OCI-LY1 (cell line): ENCODE measurements around the gene KCNH2.

Experiments used
- H2AFZ ChIP-seq: fragments of 200-600 bp; sonication (generic), shearing (Covaris generic); 2 replicates; pipeline ENCODE4 v1.6.0; 2014; ENCODE audit warnings: antibody characterized with exemption, mild to moderate bottlenecking, low read length
- H3F3A ChIP-seq: fragments of 200-600 bp; sonication (generic), shearing (Covaris generic); 2 replicates; pipeline ENCODE4 v1.6.0; 2014; ENCODE audit warnings: mild to moderate bottlenecking, antibody characterized with exemption, low read length, moderate library complexity; ENCODE audit not compliant: insufficient read depth
- H3K27ac ChIP-seq: fragments of 200-600 bp; sonication (generic); 2 replicates; pipeline ENCODE4 v1.5.1; 2014; ENCODE audit warnings: low read length, mixed run types, mild to moderate bottlenecking, low read depth; ENCODE audit not compliant: poor library complexity, severe bottlenecking
- H3K27me3 ChIP-seq: fragments of 200-600 bp; sonication (generic); 2 replicates; pipeline ENCODE4 v1.6.0; 2014; ENCODE audit warnings: antibody characterized with exemption, mild to moderate bottlenecking, low read length, moderate library complexity; ENCODE audit not compliant: insufficient read depth
- H3K36me3 ChIP-seq: fragments of 200-600 bp; sonication (generic); 2 replicates; pipeline ENCODE4 v1.6.1; 2014; ENCODE audit warnings: mild to moderate bottlenecking, antibody characterized with exemption, low read length, moderate library complexity, mixed read lengths; ENCODE audit not compliant: insufficient read depth
- H3K4me1 ChIP-seq: fragments of 200-600 bp; sonication (generic); 2 replicates; pipeline ENCODE4 v1.5.1; 2014; ENCODE audit warnings: mild to moderate bottlenecking, low read length, moderate library complexity; ENCODE audit not compliant: insufficient read depth, severe bottlenecking
- H3K4me2 ChIP-seq: fragments of 200-600 bp; sonication (generic), shearing (Covaris generic); 2 replicates; pipeline ENCODE4 v1.6.1; 2014; ENCODE audit warnings: low read length
- H3K4me3 ChIP-seq: fragments of 200-600 bp; sonication (generic); 2 replicates; pipeline ENCODE4 v1.5.1; 2014; ENCODE audit warnings: low read length, low read depth, mild to moderate bottlenecking, mixed read lengths; ENCODE audit not compliant: poor library complexity, severe bottlenecking
- H3K79me2 ChIP-seq: fragments of 200-600 bp; shearing (Covaris generic); 2 replicates; pipeline ENCODE4 v1.6.1; 2016; ENCODE audit warnings: mixed run types, low read length, mixed read lengths; ENCODE audit not compliant: insufficient read depth
- H3K9ac ChIP-seq: fragments of 200-600 bp; sonication (generic), shearing (Covaris generic); 2 replicates; pipeline ENCODE4 v1.6.1; 2014; ENCODE audit warnings: mild to moderate bottlenecking, low read length, mixed read lengths
- H3K9me2 ChIP-seq: fragments of 200-600 bp; sonication (generic), shearing (Covaris generic); 2 replicates; pipeline ENCODE4 v1.6.1; 2014; ENCODE audit warnings: low read depth, mild to moderate bottlenecking, low read length, mixed read lengths
- H3K9me3 ChIP-seq: fragments of 200-600 bp; shearing (Covaris generic); 2 replicates; pipeline ENCODE4 v1.6.1; 2014; ENCODE audit warnings: low read length, mixed read lengths
- H4K20me1 ChIP-seq: fragments of 200-600 bp; sonication (generic), shearing (Covaris generic); 2 replicates; pipeline ENCODE4 v1.6.0; 2016; ENCODE audit warnings: mild to moderate bottlenecking, low read length; ENCODE audit not compliant: insufficient read depth
- EZH2 ChIP-seq: fragments of 200-600 bp; sonication (generic), shearing (Covaris generic); IDR thresholded peaks from 2 replicates; pipeline ENCODE4 v1.8.0; 2017; ENCODE audit warnings: borderline replicate concordance, mixed run types, mild to moderate bottlenecking, antibody characterized with exemption, low read length, moderate library complexity, mixed read lengths
- TF ChIP-seq, protein P1 (sequence below): fragments of 200-600 bp; sonication (generic), shearing (Covaris generic); IDR thresholded peaks from 2 replicates; pipeline ENCODE4 v1.5.1; 2017; ENCODE audit warnings: mild to moderate bottlenecking, antibody characterized with exemption, low read length, moderate library complexity, mixed read lengths

Gene KCNH2

GRCh38 chr7:150936018-150936417 is 42.1 kb downstream of the KCNH2 start:
- Histone ChIP-seq H3K27me3 (no peaks in the 10 kb centered on the region), H3K79me2 (no peaks in the 10 kb centered on the region), H3K4me2 (no peak overlapping the region), H4K20me1 (no peaks in the 10 kb centered on the region), H2AFZ (no peak overlapping the region), H3K4me1 (no peaks in the 10 kb centered on the region), H3K9ac (no peak overlapping the region), H3K27ac (no peak overlapping the region), H3K4me3 (no peak overlapping the region), H3K36me3 (no peaks in the 10 kb centered on the region; the same call in 1 of the 2 replicates), H3K9me2 (no peaks in the 10 kb centered on the region), H3F3A (no peaks in the 10 kb centered on the region), H3K9me3 (no peaks in the 10 kb centered on the region)
- TF ChIP-seq, protein P1, sequence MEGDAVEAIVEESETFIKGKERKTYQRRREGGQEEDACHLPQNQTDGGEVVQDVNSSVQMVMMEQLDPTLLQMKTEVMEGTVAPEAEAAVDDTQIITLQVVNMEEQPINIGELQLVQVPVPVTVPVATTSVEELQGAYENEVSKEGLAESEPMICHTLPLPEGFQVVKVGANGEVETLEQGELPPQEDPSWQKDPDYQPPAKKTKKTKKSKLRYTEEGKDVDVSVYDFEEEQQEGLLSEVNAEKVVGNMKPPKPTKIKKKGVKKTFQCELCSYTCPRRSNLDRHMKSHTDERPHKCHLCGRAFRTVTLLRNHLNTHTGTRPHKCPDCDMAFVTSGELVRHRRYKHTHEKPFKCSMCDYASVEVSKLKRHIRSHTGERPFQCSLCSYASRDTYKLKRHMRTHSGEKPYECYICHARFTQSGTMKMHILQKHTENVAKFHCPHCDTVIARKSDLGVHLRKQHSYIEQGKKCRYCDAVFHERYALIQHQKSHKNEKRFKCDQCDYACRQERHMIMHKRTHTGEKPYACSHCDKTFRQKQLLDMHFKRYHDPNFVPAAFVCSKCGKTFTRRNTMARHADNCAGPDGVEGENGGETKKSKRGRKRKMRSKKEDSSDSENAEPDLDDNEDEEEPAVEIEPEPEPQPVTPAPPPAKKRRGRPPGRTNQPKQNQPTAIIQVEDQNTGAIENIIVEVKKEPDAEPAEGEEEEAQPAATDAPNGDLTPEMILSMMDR: no peak
- no peak for TF ChIP-seq EZH2

DNA sequence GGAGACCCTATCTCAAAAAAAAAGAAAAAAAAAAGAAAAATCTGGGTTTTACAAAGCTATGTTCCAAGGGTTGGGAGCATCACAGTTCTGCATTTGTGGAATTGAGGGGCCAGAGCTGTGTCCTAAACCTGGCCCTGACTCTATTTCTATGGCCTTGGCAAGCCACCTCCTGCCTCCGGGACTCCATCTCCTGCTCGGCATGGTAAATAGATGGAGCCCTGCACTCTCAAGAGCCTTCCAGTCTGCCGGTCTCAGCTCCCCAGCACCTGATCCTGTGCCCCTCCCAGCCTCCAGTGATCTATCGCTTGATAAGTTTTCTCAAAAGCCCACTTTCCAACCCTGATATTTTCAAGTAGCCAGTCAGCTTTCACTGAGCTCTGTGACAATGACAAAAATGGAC is 43.0 kb downstream of the KCNH2 start:
- no peaks in the 10 kb centered on the region for H3F3A ChIP-seq
- H3K36me3 ChIP-seq: no peaks in the 10 kb centered on the region; the same call in 1 of the 2 replicates
- H2AFZ ChIP-seq: no peak overlapping the region
- no peak overlapping the region for H3K4me2 ChIP-seq
- H3K4me1 ChIP-seq: no peaks in the 10 kb centered on the region
- no peak overlapping the region for H3K27ac ChIP-seq
- no peak overlapping the region for H3K9ac ChIP-seq
- TF ChIP-seq, protein P1: no peak
- TF ChIP-seq EZH2: no peak
- H3K27me3 ChIP-seq: no peaks in the 10 kb centered on the region
- H3K9me2 ChIP-seq: no peaks in the 10 kb centered on the region
- no peaks in the 10 kb centered on the region for H3K9me3 ChIP-seq
- H3K4me3 ChIP-seq: no peak overlapping the region
- H4K20me1 ChIP-seq: no peaks in the 10 kb centered on the region
- H3K79me2 ChIP-seq: no peaks in the 10 kb centered on the region

- Histone ChIP-seq H2AFZ (no peak overlapping the region), H3K27ac (no peak overlapping the region), H3K36me3 (no peaks in the 10 kb centered on the region; the same call in 1 of the 2 replicates), H3K9me2 (no peaks in the 10 kb centered on the region), H3F3A (no peaks in the 10 kb centered on the region), H3K4me2 (no peak overlapping the region), H3K27me3 (no peaks in the 10 kb centered on the region), H3K9ac (no peak overlapping the region), H4K20me1 (no peaks in the 10 kb centered on the region), H3K9me3 (no peaks in the 10 kb centered on the region), H3K4me3 (no peak overlapping the region), H3K79me2 (no peaks in the 10 kb centered on the region), H3K4me1 (no peaks in the 10 kb centered on the region)
- TF ChIP-seq, protein P1: no peak
- TF ChIP-seq EZH2: no peak
Observed at GRCh38 chr7:150934045-150934766, 43.9 kb downstream of the KCNH2 start.
